ENCODE results near the gene AKT1.
"Not testable (repeated sequence)": the region's sequence is repeated elsewhere in the genome, so short reads cannot be mapped to it uniquely, and the experiment has no call there.

The AKT1 gene

DNA sequence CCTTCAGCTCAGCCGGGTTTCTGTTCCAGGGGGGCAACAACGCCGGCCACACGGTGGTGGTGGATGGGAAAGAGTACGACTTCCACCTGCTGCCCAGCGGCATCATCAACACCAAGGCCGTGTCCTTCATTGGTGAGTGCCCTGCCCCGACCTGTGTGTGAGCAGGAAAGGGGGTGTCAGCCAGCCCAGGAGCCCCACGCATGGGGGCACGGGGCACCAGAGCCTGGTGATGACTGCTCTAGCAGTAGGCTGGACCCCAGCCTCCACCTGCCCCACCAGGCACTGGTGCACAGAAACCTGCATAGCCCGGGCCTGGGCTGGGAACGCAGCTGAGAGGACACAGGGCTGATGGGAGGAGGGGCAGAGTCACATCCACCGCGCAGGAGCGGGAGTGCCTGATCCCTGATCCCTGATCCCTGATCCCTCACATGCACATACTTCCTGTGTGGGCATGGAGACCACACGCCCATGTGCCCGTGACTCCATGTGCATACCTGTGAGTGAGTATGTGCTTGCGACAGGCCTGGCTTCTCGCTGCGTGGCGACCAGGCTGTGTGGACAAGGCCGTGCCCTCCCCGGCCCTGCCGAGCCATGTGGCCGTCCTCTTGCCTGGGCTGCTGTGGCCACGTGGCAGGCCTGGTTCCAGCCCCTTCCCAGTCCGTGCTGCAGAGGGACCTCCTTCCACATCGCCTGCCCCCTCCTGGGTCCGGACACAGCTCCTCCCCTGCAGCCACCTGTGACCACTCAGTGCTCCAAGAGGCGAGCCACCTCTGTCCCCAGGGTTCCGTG lies 60.4 kb downstream of the AKT1 start:
- no peak for DNase-seq

DNA sequence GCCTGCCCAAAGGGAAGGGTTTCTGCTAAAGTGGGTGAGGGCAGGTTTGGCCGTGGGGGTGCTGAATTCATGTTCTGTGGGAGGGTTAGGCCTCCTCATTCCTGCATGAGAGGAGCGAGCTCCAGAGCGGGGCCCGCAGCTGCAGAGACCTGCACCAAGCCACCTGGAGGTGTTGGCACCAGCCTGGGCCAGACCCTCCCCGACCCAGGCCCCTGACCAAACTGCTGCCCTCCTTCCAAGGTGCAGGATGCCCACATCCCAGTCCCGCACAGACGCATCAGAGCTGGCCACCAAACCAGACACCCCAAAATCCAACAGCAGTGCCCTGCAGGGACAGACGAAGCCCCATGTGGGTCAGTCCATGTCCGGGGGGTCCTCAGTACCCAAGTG lies 61.0 kb downstream of the AKT1 start:
- DNase-seq: no peak

DNA sequence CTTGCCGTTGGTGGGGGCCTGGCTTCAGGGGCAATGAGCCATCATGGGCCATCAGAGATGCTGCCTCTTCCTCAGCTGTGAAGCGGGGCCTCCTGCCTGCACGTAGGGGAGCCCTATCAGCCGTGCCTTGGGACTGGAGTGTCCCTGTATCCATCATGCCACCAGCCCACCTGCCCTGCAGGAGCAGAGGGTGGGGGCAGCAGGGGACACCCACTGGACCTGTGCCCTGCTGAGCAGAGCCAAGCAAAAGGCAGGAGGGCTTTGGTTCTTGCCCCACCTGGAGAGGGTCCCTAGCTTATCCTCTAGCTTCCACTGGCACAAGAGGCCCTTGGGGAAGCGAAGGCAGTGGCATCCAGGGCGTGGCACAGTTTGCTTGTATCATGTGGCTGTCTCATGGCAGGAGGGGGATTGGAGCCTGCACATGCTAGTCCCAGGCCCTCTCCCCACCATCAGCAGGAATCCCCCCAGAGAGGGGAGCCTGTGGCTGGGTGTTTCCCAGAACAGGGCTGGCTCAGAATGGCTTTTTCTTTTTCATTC lies 61.4 kb downstream of the AKT1 start:
- no peak for DNase-seq

DNA sequence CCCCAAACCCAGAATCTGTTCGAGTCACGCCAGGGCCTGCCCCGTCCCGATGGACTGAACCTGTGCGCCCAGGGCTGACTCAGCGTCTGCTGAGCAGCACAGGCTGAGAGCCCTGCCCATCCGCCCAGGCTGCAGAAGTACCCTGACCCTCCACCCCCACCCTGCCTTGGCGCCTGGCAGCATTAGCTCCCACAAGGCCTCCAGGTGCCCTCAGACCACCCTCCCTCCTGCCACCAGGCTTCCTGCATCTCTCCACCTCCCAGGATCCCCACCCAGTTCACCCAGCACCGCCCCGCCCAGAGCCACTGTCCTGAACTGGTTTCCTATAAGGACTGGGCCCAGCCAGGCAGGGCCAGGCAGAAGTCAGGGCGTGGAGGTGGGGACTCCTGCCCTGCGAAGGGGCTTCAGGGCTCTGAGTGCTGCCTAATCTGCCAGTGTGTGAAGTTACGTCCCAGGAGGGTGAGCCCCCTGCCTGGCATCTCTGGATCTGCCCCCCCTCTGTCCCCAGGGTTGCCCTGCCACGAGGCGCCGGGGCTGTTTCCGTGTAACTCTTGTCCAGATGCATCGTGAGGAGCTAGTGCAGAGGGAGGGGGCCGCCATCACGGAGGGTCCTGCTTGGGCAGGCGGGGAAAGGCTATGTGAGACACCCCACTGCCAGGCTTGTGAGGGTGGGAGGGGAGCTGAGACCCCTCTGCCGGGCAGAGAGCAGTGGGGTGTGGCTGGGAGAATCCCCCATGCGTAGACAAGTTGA lies 62.4 kb downstream of the AKT1 start:
- DNase-seq: no peak

DNA sequence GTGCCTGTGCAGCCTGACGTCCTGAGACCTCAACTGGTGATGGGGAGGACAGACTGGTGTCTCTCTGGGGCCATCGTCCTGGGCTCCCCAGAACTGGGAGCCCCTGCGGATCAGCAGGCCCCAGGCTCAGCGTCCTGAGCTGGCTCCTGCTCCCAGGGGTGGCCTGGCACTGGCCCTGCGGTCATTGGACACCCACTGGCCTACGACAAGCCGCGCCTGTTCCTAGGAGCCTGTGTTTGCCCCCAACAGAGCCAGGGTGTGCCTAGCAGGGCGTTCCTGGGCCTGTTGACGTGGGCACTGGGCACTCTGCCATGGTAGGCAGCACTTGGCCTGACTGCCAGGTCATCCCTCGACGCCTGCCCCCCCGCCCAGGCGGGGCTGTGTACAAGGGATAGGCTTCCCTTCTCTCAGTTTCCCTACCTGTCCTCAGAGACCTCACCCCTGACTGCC lies 63.2 kb downstream of the AKT1 start:
- no peak for DNase-seq

DNA sequence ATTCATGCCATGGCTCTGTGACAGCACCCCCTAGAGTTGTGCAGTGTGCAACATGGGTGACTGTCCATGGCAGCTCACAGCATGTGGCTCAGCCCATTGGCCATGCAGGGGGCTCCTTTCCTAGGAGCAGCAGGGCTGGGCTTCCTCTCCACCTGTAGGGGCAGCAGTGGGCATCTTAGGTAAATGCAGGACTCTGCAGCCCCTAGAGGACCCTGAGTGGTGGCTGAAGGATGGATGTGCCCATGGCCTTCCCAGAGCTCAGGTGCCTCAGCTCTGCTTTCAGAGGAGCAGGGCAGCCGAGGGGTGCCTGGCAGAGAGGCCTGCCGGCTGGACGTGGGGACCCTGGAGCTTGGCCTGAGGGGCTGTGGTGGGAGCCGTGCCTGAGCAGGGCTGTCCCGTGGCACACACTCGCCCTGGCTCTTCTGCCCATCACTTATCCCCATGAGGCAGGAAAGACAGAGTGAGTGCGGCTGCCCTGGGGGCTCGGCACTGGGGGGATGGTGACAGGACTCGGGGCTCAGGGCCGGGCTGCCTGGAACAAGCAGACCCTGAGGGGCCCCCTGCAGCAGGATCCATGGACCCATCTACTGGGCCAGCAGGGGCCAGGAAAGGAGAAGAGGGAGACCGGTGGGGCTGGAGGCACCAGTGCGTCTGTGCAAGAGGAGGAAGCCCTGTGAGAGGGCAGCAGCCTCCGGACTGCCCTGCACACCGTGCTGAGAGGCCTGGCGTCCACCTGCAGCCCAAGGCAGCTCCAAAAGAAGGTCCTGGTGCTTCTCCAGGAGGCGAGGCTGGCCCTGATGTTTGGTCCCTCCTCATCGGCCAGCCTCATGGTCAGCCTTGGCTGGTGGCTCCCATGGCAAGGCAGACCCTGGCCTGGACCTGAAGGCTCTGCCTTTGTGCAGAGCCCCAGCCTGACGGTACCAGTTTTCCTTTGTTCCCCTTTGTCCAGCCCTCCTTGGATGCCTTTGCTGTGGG lies 63.9 kb downstream of the AKT1 start:
- DNase-seq: no peak

DNA sequence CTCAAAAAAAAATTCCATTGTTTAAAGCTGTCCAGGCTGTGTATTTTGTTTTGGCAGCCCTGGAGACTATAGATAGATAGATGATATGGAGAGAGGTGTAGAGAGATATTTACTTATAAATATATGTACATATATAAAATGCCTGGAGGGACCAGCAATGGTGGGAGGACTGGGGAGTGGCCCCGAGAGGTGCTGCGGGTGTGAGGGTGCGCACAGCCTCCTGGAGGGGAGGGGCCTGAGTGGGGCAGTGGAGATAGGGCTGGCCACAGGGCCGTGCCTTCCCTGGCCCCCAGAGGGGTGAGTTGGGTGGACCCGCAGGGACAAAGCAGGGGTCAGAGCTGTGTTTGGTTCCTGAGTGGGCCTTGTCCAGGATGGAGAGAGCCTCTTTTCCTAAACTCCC lies 65.1 kb downstream of the AKT1 start:
- DNase-seq: no peak

DNA sequence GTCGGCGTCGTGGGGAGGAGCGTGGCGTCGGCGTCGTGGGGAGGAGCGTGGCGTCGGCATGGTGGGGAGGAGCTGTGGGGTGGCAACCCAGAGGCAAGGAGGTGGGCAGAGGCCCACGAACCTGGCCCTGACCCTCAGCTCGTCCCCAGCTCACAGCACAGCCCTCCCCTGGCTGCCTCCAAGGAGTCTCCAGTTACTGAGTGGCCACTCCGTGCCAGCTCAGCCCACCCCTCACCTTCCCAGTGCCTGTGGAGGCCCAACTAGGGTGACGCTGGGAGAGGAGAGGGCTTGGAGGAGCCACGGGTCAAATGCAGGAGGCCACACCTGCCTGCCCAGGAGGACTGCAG lies 65.7 kb downstream of the AKT1 start:
- DNase-seq: no peak

DNA sequence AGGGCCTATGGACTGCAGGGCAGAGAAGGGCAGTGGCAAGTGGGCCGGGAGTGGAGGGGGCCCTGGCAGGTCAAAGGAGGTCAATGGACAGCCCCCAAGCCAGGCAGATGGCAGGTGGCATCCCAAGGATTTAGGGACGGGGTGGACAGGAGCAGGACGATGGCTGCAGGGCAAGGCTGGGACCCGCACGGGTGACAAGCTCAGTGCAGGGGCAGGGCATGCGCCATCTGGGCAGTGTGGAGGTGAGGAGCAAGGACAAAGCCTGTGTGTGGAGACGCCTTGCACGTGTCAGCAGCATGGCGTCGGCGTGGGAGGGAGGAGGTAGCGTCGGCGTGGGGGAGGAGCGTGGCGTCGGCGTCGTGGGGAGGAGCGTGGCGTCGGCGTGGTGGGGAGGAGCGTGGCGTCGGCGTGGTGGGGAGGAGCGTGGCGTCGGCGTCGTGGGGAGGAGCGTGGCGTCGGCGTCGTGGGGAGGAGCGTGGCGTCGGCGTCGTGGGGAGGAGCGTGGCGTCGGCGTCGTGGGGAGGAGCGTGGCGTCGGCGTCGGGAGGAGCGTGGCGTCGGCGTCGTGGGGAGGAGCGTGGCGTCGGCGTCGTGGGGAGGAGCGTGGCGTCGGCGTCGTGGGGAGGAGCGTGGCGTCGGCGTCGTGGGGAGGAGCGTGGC lies 66.2 kb downstream of the AKT1 start:
- DNase-seq: not testable (repeated sequence)

DNA sequence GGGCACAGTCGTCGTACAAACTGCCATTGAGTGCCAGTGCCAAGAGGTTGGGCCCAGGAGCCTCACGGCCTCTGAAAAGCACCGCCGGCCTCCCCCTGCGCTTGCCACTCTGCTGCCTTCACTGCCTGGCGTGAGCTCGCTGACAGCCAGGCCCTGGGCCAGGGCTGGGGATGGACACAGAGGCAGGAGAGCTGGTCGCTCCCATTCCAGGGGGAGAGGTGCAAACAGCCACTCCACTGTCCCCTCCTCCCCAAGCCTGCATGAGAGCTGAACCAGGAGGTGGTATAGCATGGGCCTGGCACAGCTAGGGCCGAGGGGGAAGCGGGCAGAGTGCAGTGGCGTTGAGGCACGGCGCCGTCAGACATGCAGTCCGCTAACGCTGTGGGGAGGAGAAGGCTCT lies 66.9 kb downstream of the AKT1 start:
- no peak for DNase-seq

DNA sequence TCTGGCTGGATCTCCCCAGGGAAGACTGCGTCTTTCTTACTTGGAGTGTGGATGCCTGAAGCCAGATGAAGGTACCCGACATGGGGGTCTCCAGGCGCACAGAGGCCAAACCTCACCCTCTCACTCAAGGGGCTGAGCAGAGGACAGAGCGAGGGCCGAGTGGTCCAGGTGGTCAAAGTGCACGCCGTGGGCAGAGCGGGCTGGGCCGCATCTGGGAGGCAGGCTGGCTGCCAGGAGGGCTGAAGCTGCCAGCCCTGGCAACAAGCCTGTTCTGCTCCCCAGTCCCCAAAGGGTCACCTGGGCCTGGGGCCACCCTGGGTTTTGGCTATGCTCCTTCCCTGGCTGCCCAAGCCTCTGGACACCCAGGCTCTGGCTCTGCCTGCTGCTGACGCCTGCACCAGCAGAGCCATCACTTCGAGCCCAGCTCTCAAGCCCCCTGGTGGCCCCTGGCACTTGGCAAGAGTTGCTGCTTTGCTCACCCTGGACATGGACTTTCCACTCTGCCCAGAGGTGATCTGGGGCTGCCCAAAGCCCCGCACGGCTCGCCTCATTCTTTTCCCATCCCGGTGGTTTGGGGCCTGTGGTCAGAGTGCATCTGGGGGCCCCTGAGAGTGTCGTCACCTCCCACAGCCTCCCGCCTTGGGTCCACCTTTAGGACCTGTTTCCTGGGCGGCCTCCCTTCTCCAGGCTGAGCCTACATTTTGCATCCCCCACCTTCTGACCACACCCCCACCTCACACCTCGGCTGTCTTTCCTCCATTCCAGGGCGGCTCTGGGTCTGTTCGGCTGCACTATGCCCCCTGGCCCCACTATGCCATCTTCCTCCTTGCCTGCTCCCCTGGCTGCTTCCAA lies 68.7 kb downstream of the AKT1 start:
- DNase-seq: no peak

DNA sequence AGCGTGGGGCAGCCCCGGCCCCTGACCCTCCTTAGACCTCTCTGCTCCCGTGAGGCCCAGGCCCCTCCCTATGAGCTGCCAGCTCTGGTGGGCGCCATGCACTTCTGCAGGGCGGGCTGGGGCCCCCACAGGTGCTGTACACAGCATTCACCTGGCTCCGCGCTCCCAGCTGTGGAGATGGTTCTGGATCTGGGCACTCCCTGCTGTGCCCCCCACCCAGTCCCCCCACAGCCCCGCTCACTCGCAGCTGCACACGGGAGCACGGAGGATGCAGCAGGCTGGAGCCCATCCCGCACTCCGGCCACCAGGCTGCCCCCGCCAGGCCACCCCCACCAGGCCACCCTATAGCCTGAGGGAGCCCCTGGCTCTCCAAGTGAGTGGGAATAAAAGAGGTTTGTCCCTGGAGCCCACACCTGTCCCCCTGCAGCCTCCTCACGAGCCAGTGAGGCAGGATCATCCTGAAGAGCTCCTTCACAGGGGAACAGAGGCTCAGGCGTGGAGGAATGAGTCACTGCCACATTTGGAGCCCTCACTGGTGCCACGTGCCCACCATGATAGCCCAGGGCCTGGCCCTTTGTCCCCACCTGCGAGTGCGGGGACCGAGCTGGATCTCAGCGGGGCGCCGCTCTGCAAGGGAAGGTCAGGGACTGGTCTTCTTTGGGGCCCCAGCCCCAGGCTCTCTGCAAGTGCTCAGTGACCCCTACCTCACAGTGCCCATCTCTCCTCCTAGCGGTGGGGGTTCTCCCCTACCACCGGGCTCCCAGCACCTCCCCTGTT lies 69.6 kb downstream of the AKT1 start:
- DNase-seq: no peak

DNA sequence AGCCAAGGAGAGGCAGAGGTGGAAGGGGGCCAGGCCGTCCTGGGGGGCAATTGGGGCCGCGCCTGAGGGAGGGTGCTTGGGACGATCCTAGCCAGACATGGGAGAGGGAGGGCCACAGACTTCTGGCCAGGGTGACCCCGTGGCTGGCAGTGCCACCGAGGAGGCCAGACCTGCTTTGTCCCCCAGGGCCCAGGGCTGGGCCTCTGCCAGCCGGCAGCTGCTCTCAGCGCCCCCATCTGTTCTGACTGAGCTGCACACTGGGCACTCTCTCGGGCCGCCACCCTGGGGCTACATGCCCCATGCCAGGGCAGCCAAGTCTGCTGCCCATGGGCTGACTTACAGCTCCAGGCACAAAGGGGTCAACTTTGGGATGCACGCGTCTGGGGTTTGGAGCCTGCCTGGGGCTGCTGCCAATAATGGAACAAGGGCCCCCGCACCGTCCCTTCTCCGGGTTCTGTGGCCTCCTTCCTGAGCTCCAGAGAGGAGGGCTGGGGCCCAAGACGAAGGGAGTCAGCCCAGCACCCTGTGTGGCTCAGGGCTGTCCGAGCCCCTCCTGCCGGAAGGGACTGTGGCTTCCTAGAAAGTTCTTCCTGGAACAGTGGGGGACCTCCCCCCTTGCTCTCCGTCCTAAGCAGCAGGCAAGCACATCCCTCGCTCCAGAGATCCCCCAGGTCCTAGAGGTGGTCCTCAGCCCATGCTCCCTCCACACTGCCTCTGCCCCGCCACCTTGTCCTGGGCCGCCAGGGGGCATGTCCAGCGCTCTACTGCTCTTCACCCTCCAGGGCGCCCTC lies 70.4 kb downstream of the AKT1 start:
- DNase-seq: no peak

DNA sequence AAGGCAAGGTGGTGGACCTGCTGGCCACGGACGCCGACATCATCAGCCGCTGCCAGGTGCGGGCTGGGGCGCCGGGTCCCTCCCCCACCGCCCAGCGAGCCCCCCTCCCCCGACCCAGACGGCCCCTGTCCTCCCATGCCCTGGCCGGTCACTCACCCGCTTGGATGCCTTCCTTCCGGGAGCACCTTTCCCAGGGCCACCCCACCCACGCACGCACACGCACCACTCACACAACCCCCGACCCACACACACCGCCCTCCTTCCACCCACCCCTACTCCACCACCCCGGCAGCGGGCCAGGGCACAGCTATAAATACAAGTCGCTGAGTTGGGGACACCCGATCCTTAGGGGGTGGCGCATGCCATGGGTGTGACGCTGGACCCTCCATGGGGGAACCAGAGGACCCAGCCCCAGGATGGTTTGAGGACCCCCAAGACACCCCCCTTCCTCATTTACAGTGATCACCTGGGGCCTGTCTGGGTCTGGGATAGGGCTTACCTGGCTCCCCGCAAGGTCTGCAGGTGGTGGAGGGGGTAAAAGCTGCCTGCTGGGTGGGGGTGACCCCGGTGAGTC lies 71.1 kb downstream of the AKT1 start:
- peak; percentile 33 for DNase-seq

DNA sequence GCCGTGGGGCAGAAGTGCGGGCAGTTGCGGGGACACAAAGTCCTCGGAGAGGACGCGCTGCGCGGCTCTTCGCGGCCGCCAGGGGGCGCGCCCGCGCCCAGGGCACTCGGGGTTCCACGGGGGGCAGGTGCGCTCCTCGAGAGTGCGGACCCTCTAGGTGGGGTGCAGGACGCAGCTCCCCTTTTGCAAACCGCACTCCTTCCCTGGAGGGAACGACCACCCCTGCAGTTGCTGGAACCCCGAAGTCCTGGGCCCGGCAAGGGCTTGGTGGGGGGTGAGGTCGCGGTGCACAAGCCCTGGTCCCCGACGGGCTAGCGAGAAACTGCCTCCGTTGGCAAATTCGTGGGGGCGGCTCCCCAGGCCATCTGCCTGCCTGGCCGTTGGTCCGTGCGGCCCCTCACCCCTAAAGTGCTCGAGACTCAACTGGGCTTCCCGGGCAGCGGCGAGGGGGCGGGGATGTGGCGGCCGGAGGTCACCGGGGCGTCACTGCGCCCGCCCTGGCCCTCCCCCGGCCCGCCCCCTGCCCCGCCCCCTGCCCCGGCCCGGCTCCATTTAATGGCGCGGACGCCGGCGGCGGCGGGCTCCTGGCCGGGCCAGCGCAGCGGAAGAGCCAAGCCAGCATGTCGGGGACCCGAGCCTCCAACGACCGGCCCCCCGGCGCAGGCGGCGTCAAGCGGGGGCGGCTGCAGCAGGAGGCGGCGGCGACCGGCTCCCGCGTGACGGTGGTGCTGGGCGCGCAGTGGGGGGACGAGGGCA lies 71.7 kb downstream of the AKT1 start, which contains the start of gene ADSS1:
TSS of gene ADSS1 (plus strand) at position 579 of the 756 bp plus-strand sequence. CDS start at position 621, 42 bp downstream.
- peak; percentile 81 for DNase-seq

DNA sequence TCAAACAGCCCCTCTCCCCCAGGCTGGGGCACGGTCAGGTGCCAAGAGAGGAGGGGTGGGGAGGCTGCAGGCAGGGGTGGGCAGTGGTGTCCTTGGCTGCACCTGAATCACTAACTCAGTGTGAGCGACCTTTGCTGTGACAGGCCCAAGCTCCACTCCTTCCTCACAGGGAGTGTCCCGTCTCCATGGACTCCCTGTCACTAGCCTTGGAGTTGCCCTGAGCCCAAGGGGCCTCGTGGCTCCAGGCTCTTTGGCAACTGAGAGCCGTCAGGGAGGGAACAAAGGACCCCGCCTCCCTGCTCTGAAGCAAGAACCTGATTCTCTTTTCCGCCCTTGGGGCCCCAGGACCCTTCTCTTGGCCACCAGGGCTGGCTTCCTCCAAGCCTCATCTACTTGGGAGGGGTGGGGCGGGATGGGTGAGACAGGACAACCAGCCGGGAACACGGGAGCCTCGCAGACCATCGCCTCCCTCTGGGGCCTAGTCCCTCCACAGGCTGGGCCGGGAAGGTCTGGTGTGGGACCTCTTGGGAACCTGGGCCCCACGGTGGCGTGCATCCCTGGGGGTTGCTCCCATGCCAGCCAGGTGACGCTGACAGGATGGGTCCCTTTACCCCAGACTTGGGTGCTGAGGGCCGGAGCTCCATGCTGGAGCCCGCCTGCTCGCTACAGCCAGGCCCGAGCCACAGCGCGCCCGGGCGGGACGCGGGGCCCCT lies 72.5 kb downstream of the AKT1 start:
- DNase-seq: no peak

DNA sequence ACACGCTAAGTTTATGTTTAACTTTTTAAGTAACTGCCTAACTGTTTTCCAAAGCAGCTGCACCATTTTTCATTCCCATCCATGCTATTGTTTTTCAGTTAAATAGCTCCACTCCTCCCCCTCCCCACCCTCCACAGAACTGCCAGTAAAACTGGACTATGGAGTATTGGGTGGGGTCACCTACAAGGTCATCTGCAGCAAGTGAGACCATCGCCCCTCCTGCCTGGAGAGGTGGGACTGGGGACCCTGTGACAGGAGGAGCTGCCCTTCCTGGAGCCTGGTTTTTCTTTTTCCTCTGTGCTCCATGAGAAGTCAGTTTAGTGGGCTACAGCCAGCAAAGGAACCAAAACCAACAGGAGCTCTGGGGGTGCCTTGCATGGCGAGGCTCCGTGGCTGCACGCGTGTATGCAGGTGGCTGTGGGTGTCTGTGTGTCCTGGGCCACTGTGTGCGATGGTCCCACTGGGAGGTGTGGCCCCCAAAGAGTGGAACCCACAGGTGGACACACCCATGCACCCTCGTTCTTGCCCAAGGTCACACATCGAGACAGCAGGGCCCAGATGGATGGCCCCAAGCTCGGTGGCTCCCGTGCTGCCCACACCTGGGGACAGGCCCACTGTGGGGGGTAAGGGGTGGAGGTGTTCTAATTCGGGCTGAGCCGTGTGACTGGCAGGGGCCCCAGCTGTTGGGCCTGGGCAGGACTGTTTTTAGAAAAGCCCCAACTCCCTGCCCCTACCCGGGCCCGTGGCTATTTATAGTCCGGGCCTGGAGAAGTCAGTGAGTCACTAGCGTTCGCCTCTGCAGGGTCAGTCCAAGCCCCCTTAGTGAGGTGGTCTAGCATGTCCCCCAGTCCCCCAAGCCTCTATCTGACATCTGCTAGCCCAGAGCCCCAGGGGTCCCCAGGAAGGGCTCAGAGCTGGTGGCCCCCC lies 73.8 kb downstream of the AKT1 start:
- no peak for DNase-seq
